ENCODE results near the gene ITGAD. TPM values are rescaled to one million over a fixed set of nuclear protein-coding genes. Genes with fewer than 3 reads are reported as not detected.

ITGAD gene
- total RNA-seq, 1 donor from 2014 or later = not detected

- Mint-ChIP-seq H3K4me3 (no peak overlapping the region), H3K27ac (ENCODE audit: unreplicated experiment) (no peak overlapping the region), H3K4me1 (no peaks in the 10 kb centered on the region), H3K9me3 (no peaks in the 10 kb centered on the region), H3K36me3 (ENCODE audit: low read depth) (no peaks in the 10 kb centered on the region), H3K27me3 (ENCODE audit: low read depth) (peaks cover 7% of the 10 kb centered on the region)
- TF ChIP-seq CTCF (conservative IDR thresholded peaks at IDR 0.05) = no peak
- DNase-seq (ENCODE audit: low read depth, low spot score) = no peak
Measured at GRCh38 chr16:31362476-31363405, 30.4 kb upstream of the ITGAD start.

- TF ChIP-seq CTCF (conservative IDR thresholded peaks at IDR 0.05) = no peak
- Mint-ChIP-seq H3K4me1 (no peaks in the 10 kb centered on the region), H3K4me3 (no peak overlapping the region), H3K27me3 (ENCODE audit: low read depth) (peaks cover 7% of the 10 kb centered on the region), H3K27ac (ENCODE audit: unreplicated experiment) (no peak overlapping the region), H3K9me3 (no peaks in the 10 kb centered on the region), H3K36me3 (ENCODE audit: low read depth) (no peaks in the 10 kb centered on the region)
- no peak for DNase-seq (ENCODE audit: low read depth, low spot score)
Measured at GRCh38 chr16:31363721-31364120, 29.4 kb upstream of the ITGAD start.

DNA sequence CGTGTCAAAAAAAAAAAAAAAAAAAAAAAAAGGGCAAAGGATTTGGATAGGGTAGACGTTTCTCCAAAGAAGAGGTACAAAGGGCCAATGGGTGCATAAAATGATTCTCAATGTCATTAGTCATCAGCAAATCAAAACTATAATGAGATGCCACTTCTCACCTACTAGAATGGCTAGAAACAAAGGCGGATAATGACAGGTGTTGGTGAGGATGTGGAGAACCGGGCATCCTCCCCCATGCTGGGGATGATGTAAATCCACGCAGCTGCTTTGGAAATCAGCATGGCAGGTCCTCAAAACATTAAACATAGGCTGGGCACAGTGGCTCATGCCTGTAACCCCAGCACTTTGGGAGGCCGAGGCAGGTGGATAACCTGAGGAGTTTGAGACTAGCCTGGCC lies 28.7 kb upstream of the ITGAD start:
- Mint-ChIP-seq H3K9me3 (no peaks in the 10 kb centered on the region), H3K4me1 (no peaks in the 10 kb centered on the region), H3K27ac (ENCODE audit: unreplicated experiment) (no peak overlapping the region), H3K27me3 (ENCODE audit: low read depth) (peaks cover 7% of the 10 kb centered on the region), H3K4me3 (no peak overlapping the region), H3K36me3 (ENCODE audit: low read depth) (no peaks in the 10 kb centered on the region)
- DNase-seq (ENCODE audit: low read depth, low spot score) = no peak
- TF ChIP-seq CTCF (conservative IDR thresholded peaks at IDR 0.05) = no peak

DNA sequence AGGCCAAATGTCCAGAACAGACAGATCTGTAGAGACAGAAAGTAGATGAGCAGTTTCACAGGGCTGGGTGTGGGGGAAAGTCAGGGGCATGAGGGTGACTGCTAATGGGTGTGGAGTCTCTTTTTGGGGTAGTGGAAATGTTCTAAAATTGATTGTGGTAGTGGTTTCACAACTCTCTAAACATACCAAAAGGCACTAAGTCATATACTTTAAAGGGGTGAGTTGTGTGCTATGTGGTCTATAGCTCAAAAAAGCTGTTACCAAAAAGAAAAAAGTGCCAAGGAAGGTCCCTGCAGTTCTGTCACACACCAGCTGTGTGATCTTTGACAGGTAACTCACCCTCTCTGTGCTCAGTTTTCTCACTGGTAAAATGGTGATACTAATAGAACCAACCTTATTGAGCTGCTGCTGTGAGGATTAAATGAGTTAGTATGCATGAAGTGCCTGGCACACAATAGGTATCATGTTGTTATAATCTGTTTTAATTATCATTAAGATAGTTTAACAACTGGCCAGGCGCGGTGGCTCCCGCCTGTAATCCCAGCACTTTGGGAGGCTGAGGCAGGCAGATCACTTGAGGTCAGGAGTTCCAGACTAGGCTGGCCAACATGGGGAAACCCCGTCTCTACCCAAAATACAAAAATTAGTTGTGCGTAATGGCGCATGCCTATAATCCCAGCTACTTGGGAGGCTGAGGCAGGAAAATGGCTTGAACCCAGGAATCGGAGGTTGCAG lies 27.8 kb upstream of the ITGAD start:
- Mint-ChIP-seq H3K36me3 (ENCODE audit: low read depth) (no peaks in the 10 kb centered on the region), H3K9me3 (no peaks in the 10 kb centered on the region), H3K4me1 (no peaks in the 10 kb centered on the region), H3K27me3 (ENCODE audit: low read depth) (peaks cover 7% of the 10 kb centered on the region), H3K4me3 (no peak overlapping the region), H3K27ac (ENCODE audit: unreplicated experiment) (no peak overlapping the region)
- TF ChIP-seq CTCF (conservative IDR thresholded peaks at IDR 0.05) = no peak
- DNase-seq (ENCODE audit: low read depth, low spot score) = no peak

GRCh38 chr16:31367853-31368252 lies 25.3 kb upstream of the ITGAD start:
- Mint-ChIP-seq H3K4me3 (no peak overlapping the region), H3K9me3 (no peaks in the 10 kb centered on the region), H3K27me3 (ENCODE audit: low read depth) (peaks cover 10% of the 10 kb centered on the region), H3K36me3 (ENCODE audit: low read depth) (no peaks in the 10 kb centered on the region), H3K4me1 (no peaks in the 10 kb centered on the region), H3K27ac (ENCODE audit: unreplicated experiment) (no peak overlapping the region)
- DNase-seq (ENCODE audit: low read depth, low spot score) = no peak
- TF ChIP-seq CTCF (conservative IDR thresholded peaks at IDR 0.05) = no peak
